ENCODE results near the gene SPDYA. TPM values are rescaled to one million over a fixed set of nuclear protein-coding genes. Genes with fewer than 3 reads are reported as not detected.
"Not testable (repeated sequence)": the region's sequence is repeated elsewhere in the genome, so short reads cannot be mapped to it uniquely, and the experiment has no call there.

SPDYA gene
- total and polyA plus RNA-seq, 4 donors: 0.59 to 5.3 (median 2.8) TPM; not detected in 1

- no peak overlapping the region for H3K4me3 ChIP-seq (ENCODE audit: low read length in 2 of 2)
- no peak overlapping the region for H3K27ac ChIP-seq (ENCODE audit: low read depth in 1 of 2, low read length in 2 of 2)
- H3K36me3 ChIP-seq (ENCODE audit: control insufficient read depth in 1 of 2, insufficient read depth in 2 of 2, low read length in 1 of 2): peaks cover 0 to 3% of the 10 kb centered on the region in 2 donors
- 39 to 40% methylated on average over 6 of the region's 6 CpGs for WGBS, 2 donors
- DNase-seq (no peak), ATAC-seq (ENCODE audit: low FRiP score) (no peak)
- no peaks in the 10 kb centered on the region for H3K9me3 ChIP-seq (ENCODE audit: control insufficient read depth, low read length)
- intact Hi-C loops (cut with DNase I): no loop called here
- H3K27me3 ChIP-seq (ENCODE audit: control insufficient read depth in 1 of 2, insufficient read depth in 2 of 2, low read length in 1 of 2): no peaks in the 10 kb centered on the region
- H3K4me1 ChIP-seq (ENCODE audit: control insufficient read depth in 1 of 2, insufficient read depth in 2 of 2, low read length in 2 of 2): peaks cover 0 to 2% of the 10 kb centered on the region in 2 donors
These were observed 34.2 kb upstream of the SPDYA start for GRCh38 chr2:28776471-28776870.

DNA sequence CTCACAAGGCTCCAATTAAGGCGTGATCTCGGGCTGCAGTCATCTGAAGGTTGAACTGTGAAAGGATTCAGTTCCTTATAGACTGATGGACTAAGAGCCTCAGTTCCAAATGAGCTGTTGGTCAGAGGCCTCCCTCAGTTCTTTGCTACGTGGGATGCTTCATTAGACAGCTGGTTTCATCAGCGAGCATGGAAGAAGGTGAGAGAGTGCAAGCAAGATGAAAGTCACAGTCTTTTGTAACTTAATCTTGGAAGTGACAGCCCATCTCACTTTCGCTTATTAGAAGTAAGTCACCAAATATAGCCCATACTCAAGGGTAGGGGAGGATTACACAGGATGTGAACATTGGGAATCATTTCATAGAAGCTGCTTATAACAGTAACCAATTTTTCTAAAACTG lies 32.2 kb upstream of the SPDYA start:
- H3K4me1 ChIP-seq (ENCODE audit: control insufficient read depth in 1 of 2, insufficient read depth in 2 of 2, low read length in 2 of 2): peaks cover 0 to 2% of the 10 kb centered on the region in 2 donors
- WGBS, 2 donors: 63 to 72% methylated on average over 5 of the region's 5 CpGs
- DNase-seq (no peak), ATAC-seq (ENCODE audit: low FRiP score) (no peak)
- intact Hi-C loops (cut with DNase I): no loop called here
- no peaks in the 10 kb centered on the region for H3K9me3 ChIP-seq (ENCODE audit: control insufficient read depth, low read length)
- H3K36me3 ChIP-seq (ENCODE audit: control insufficient read depth in 1 of 2, insufficient read depth in 2 of 2, low read length in 1 of 2): peaks cover 0 to 3% of the 10 kb centered on the region in 2 donors
- H3K27ac ChIP-seq (ENCODE audit: low read depth in 1 of 2, low read length in 2 of 2): peak overlapping the region; percentile 17 to 51
- no peaks in the 10 kb centered on the region for H3K27me3 ChIP-seq (ENCODE audit: control insufficient read depth in 1 of 2, insufficient read depth in 2 of 2, low read length in 1 of 2)
- no peak overlapping the region for H3K4me3 ChIP-seq (ENCODE audit: low read length in 2 of 2)

DNA sequence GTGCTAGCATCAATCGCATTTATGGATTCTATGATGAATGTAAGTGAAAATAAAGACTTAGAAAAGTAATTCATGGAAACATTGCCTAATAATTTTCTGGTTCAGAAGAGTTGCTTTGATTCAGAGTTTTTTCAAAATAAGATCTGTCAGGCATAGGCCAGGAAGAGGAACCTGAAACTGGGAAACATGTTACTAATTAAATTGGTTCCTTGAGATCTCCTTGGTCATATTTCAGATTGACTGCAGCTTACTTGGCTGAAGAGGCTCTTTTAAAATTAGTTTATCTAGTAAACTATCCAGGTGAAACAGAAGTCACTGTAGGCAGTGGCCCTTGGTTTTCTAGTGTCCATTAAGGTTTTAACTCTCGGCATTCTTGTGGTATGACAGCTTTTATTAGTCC lies 31.6 kb upstream of the SPDYA start:
- Histone ChIP-seq H3K4me3 (ENCODE audit: low read length in 2 of 2) (no peak overlapping the region), H3K27ac (ENCODE audit: low read depth in 1 of 2, low read length in 2 of 2) (no peak overlapping the region), H3K4me1 (ENCODE audit: control insufficient read depth in 1 of 2, insufficient read depth in 2 of 2, low read length in 2 of 2) (peaks cover 0 to 2% of the 10 kb centered on the region in 2 donors), H3K9me3 (ENCODE audit: control insufficient read depth, low read length) (no peaks in the 10 kb centered on the region), H3K36me3 (ENCODE audit: control insufficient read depth in 1 of 2, insufficient read depth in 2 of 2, low read length in 1 of 2) (peaks cover 0 to 3% of the 10 kb centered on the region in 2 donors), H3K27me3 (ENCODE audit: control insufficient read depth in 1 of 2, insufficient read depth in 2 of 2, low read length in 1 of 2) (no peaks in the 10 kb centered on the region)
- intact Hi-C loops (cut with DNase I): no loop called here
- 81 to 82% methylated on average over 2 of the region's 2 CpGs for WGBS, 2 donors
- DNase-seq (no peak), ATAC-seq (ENCODE audit: low FRiP score) (no peak)

DNA sequence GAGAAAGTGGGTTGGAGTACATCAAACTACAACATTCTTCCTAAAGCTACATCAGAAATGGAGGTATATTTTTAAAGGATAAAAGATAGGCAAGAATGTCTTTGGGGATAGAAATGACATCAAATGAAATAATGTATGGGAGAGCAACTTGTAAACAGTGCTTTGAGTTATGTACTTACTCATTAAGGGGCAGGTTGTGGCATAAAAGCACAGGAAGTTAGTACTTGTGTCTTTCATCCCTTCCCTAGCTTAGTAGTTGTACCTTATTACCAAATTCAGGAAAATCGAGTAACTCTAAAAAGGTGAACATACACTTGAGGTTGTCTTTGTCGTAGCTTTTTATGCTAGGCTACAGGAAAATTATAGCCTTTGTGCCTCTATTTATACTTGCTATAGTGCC lies 30.1 kb upstream of the SPDYA start:
- Histone ChIP-seq H3K9me3 (ENCODE audit: control insufficient read depth, low read length) (no peaks in the 10 kb centered on the region), H3K27me3 (ENCODE audit: control insufficient read depth in 1 of 2, insufficient read depth in 2 of 2, low read length in 1 of 2) (no peaks in the 10 kb centered on the region), H3K36me3 (ENCODE audit: control insufficient read depth in 1 of 2, insufficient read depth in 2 of 2, low read length in 1 of 2) (peaks cover 0 to 5% of the 10 kb centered on the region in 2 donors), H3K27ac (ENCODE audit: low read depth in 1 of 2, low read length in 2 of 2) (no peak overlapping the region), H3K4me3 (ENCODE audit: low read length in 2 of 2) (no peak overlapping the region), H3K4me1 (ENCODE audit: control insufficient read depth in 1 of 2, insufficient read depth in 2 of 2, low read length in 2 of 2) (peaks cover 0 to 2% of the 10 kb centered on the region in 2 donors)
- intact Hi-C loops (cut with DNase I): no loop called here
- ATAC-seq (ENCODE audit: low FRiP score): no peak
- 58 to 67% methylated on average over 2 of the region's 2 CpGs for WGBS, 2 donors
- no peak for DNase-seq

- Histone ChIP-seq H3K4me3 (ENCODE audit: low read length in 2 of 2) (no peak overlapping the region), H3K4me1 (ENCODE audit: control insufficient read depth in 1 of 2, insufficient read depth in 2 of 2, low read length in 2 of 2) (no peaks in the 10 kb centered on the region), H3K9me3 (ENCODE audit: control insufficient read depth, low read length) (no peaks in the 10 kb centered on the region), H3K27me3 (ENCODE audit: control insufficient read depth in 1 of 2, insufficient read depth in 2 of 2, low read length in 1 of 2) (no peaks in the 10 kb centered on the region), H3K27ac (ENCODE audit: low read depth in 1 of 2, low read length in 2 of 2) (no peak overlapping the region), H3K36me3 (ENCODE audit: control insufficient read depth in 1 of 2, insufficient read depth in 2 of 2, low read length in 1 of 2) (peaks cover 0 to 6% of the 10 kb centered on the region in 2 donors)
- WGBS, 2 donors: 53 to 68% methylated on average over 3 of the region's 3 CpGs
- intact Hi-C loops (cut with DNase I): no loop called here
- ATAC-seq (ENCODE audit: low FRiP score): no peak
- no peak for DNase-seq
These were observed 28.2 kb upstream of the SPDYA start for GRCh38 chr2:28782423-28782822.

DNA sequence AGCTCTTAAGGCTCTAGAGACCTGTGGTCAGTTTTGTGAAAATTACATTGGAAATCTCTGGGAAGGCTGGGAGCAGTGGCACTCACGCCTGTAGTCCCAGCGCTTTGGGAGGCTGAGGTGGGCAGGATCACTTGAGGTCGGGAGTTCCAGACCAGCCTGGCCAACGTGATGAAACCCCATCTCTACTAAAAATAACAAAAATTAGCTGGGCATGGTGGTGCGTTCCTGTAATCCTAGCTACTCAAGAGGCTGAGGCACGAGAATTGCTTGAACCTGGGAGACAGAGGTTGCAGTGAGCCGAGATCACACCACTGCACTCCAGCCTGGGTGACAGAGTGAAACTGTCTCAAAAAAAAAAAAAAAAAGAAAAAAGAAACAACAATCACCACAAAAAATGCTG lies 26.1 kb upstream of the SPDYA start:
- ATAC-seq (ENCODE audit: low FRiP score); H3K27ac ChIP-seq (ENCODE audit: low read depth in 1 of 2, low read length in 2 of 2); intact Hi-C loops (cut with DNase I); H3K4me1 ChIP-seq (ENCODE audit: control insufficient read depth in 1 of 2, insufficient read depth in 2 of 2, low read length in 2 of 2); H3K27me3 ChIP-seq (ENCODE audit: control insufficient read depth in 1 of 2, insufficient read depth in 2 of 2, low read length in 1 of 2); H3K36me3 ChIP-seq (ENCODE audit: control insufficient read depth in 1 of 2, insufficient read depth in 2 of 2, low read length in 1 of 2); H3K9me3 ChIP-seq (ENCODE audit: control insufficient read depth, low read length); H3K4me3 ChIP-seq (ENCODE audit: low read length in 2 of 2): not testable (repeated sequence)
- peak in 1 of 2 donors; percentile 53 for DNase-seq
- 33 to 42% methylated on average over 7 of the region's 7 CpGs for WGBS, 2 donors

DNA sequence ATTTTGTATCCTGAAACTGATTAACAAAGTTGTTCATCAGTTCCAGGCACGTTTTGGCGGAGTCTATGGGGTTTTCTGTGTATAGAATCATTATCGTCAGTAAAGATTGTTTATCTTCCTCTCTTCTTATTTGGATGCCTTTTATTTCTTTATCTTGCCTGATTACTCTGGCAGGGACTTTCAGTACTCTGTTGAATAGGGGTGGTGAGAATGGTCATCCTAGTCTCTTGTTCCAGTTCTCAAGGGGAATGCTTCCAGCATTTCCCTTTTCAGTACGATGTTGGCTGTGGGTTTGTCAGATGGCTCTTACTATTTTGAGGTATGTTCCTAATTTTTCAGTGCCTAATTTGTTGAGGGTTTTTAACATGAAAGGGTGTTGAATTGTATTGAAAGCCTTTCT lies 14.0 kb upstream of the SPDYA start:
- H3K27me3 ChIP-seq (ENCODE audit: control insufficient read depth in 1 of 2, insufficient read depth in 2 of 2, low read length in 1 of 2): no peaks in the 10 kb centered on the region
- H3K4me3 ChIP-seq (ENCODE audit: low read length in 2 of 2): no peak overlapping the region
- no peak for ATAC-seq (ENCODE audit: low FRiP score)
- H3K9me3 ChIP-seq (ENCODE audit: control insufficient read depth, low read length): no peaks in the 10 kb centered on the region
- H3K4me1 ChIP-seq (ENCODE audit: control insufficient read depth in 1 of 2, insufficient read depth in 2 of 2, low read length in 2 of 2): peaks cover 0 to 1% of the 10 kb centered on the region in 2 donors
- H3K27ac ChIP-seq (ENCODE audit: low read depth in 1 of 2, low read length in 2 of 2): no peak overlapping the region
- WGBS, 2 donors: 36 to 40% methylated on average over 4 of the region's 4 CpGs
- intact Hi-C loops (cut with DNase I): no loop called here
- peaks cover 0 to 2% of the 10 kb centered on the region in 2 donors for H3K36me3 ChIP-seq (ENCODE audit: control insufficient read depth in 1 of 2, insufficient read depth in 2 of 2, low read length in 1 of 2)
- no peak for DNase-seq

DNA sequence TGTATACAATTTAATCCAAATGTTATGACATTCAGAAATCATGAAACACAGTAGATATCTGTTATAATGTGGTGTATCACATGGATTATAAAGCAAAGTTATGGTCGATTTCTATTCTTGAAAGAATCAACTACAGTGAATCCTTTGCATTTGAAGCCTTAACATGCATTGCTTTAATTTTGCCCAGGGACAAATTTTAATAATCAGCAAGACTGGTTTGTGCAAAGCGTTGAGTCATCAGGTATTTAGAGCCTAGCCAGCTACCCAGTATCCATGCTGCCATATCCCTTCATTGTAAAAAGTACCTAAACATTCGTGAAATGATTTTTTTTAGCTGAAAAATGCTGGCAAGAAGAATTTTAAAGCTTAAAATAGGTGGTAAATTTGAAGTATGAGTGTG lies 8.9 kb upstream of the SPDYA start:
- 44 to 47% methylated on average over 3 of the region's 3 CpGs for WGBS, 2 donors

DNA sequence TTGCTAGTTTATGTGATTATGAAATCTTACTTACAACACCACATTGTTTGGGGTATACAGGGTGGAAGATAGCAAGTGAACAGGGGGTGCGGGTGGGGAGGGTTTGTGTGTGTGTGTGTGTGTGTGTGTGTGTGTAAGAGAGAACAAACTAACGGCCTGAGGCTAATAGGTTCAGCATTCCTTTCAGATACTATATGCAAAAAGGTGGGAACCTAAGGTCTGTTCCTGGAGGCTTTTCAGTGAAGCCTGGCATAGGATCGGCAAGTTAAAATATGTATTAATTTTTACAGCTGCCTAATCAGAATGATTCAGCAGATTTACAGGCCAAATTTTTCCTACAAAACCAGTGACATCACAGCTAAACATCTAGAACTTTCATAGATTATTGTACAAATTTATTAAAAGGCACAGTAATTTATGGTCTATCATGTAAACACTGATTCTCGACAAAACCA lies 7.6 kb upstream of the SPDYA start:
- peaks cover 0 to 2% of the 10 kb centered on the region in 2 donors for H3K36me3 ChIP-seq (ENCODE audit: control insufficient read depth in 1 of 2, insufficient read depth in 2 of 2, low read length in 1 of 2)
- H3K27ac ChIP-seq (ENCODE audit: low read depth in 1 of 2, low read length in 2 of 2): no peak overlapping the region
- ATAC-seq (ENCODE audit: low FRiP score) (no peak), DNase-seq (no peak)
- no peak overlapping the region for H3K4me3 ChIP-seq (ENCODE audit: low read length in 2 of 2)
- no peaks in the 10 kb centered on the region for H3K27me3 ChIP-seq (ENCODE audit: control insufficient read depth in 1 of 2, insufficient read depth in 2 of 2, low read length in 1 of 2)
- 36 to 37% methylated on average over 4 of the region's 4 CpGs for WGBS, 2 donors
- intact Hi-C loops (cut with DNase I): no loop called here
- no peaks in the 10 kb centered on the region for H3K9me3 ChIP-seq (ENCODE audit: control insufficient read depth, low read length)
- no peaks in the 10 kb centered on the region for H3K4me1 ChIP-seq (ENCODE audit: control insufficient read depth in 1 of 2, insufficient read depth in 2 of 2, low read length in 2 of 2)

More for the DNA sequence above, 8.9 kb upstream of the SPDYA start:
- Histone ChIP-seq H3K9me3 (ENCODE audit: control insufficient read depth, low read length) (no peaks in the 10 kb centered on the region), H3K27me3 (ENCODE audit: control insufficient read depth in 1 of 2, insufficient read depth in 2 of 2, low read length in 1 of 2) (no peaks in the 10 kb centered on the region), H3K4me1 (ENCODE audit: control insufficient read depth in 1 of 2, insufficient read depth in 2 of 2, low read length in 2 of 2) (no peaks in the 10 kb centered on the region), H3K4me3 (ENCODE audit: low read length in 2 of 2) (no peak overlapping the region), H3K36me3 (ENCODE audit: control insufficient read depth in 1 of 2, insufficient read depth in 2 of 2, low read length in 1 of 2) (peaks cover 0 to 2% of the 10 kb centered on the region in 2 donors), H3K27ac (ENCODE audit: low read depth in 1 of 2, low read length in 2 of 2) (no peak overlapping the region)
- no peak for ATAC-seq (ENCODE audit: low FRiP score)
- DNase-seq: no peak
- intact Hi-C loops (cut with DNase I): no loop called here

Measured in aorta (tissue), 5 donors.